Epithelial cell of proximal tubule (primary cell): ENCODE data around the gene RNMT. TPM values are rescaled to one million over a fixed set of nuclear protein-coding genes. Genes with fewer than 3 reads are reported as not detected.

Experiments
- DNase-seq: peaks from one replicate; pipeline ENCODE4 v3.0.0-alpha.2; 2011; ENCODE audit warnings: low read depth
- H3K4me3 ChIP-seq: 2 replicates; pipeline ENCODE4 v1.5.1; 2011; ENCODE audit warnings: low read depth, mild to moderate bottlenecking, low read length
- CTCF ChIP-seq: conservative IDR thresholded peaks from 2 replicates; pipeline ENCODE4 v1.5.1; 2012; ENCODE audit warnings: low read depth, mild to moderate bottlenecking, low read length
- total RNA-seq: library from RNA; depleted of rRNA; stranded (reverse); fragments of >200 nt; gene quantifications from 2 replicates; pipeline ENCODE4 v1.2.3, GENCODE V29; 2015

The RNMT gene
- total RNA-seq, 1 donor from 2014 or later = 27.4 TPM

- TF ChIP-seq CTCF = no peak
- no peak for DNase-seq
- H3K4me3 ChIP-seq = no peak overlapping the region
Measured at GRCh38 chr18:13810950-13811485, 84.5 kb downstream of the RNMT start.

GRCh38 chr18:13811993-13812392, 85.5 kb downstream of the RNMT start:
- no peak for DNase-seq
- peak; percentile 45 for TF ChIP-seq CTCF
- no peak overlapping the region for H3K4me3 ChIP-seq

GRCh38 chr18:13813271-13813849, 86.9 kb downstream of the RNMT start:
- H3K4me3 ChIP-seq = no peak overlapping the region
- no peak for DNase-seq
- peak; percentile 93 for TF ChIP-seq CTCF

Other genes starting within 250 kb of the RNMT start
- gene FAM210A, start 115 bp upstream of the RNMT start, total RNA-seq = 13.4 and 15.0 TPM in 2 replicates
- gene MC5R, start 97.5 kb downstream of the RNMT start, total RNA-seq = not detected in 2 replicates
- not detected in 2 replicates for gene MC2R, start 188.9 kb downstream of the RNMT start, total RNA-seq